Caco-2 (cell line): Measurements from ENCODE around the gene IL17RB. TPM values are rescaled to one million over a fixed set of nuclear protein-coding genes. Genes with fewer than 3 reads are reported as not detected.

ENCODE experiments used
- BruUV-seq: library from RNA; stranded (reverse); fragments of 400-500 nt; replicated peaks from 2 replicates; lab custom pipeline; 2021; lab: Mats Ljungman, UMichigan
- CTCF ChIA-PET: fragments of 300-600 bp; sonication (Branson Sonifier 250); formaldehyde crosslinking; loops from one replicate; lab custom pipeline; 2022; ENCODE audit warnings: antibody characterized with exemption; lab: Charles Lee
- POLR2A ChIA-PET: fragments of 300-600 bp; sonication (Branson Sonifier 250); formaldehyde crosslinking; loops from one replicate; lab custom pipeline; 2022; ENCODE audit warnings: antibody characterized with exemption; lab: Charles Lee
- DNase-seq, 2 experiments: peaks; one replicate each; pipeline versions ENCODE4 v3.0.0 to v3.0.0-alpha.2; 2020 to 2022
- H3K27me3 ChIP-seq: replicated peaks from 2 replicates; pipeline ENCODE4 v1.6.0; 2011; ENCODE audit warnings: low read length; ENCODE audit not compliant: control insufficient read depth, insufficient read depth
- H3K36me3 ChIP-seq: 2 replicates; pipeline ENCODE4 v1.5.1; 2011; ENCODE audit warnings: low read length; ENCODE audit not compliant: control insufficient read depth, insufficient read depth
- H3K4me1 ChIP-seq: fragments of 250-450 bp; sonication (Bioruptor Pico); 2 replicates; pipeline ENCODE4 v1.5.1; 2020; ENCODE audit warnings: mild to moderate bottlenecking
- H3K4me3 ChIP-seq: 2 replicates; pipeline ENCODE4 v1.5.1; 2011; ENCODE audit warnings: low read depth, mild to moderate bottlenecking, control low read depth, low read length
- H3K9me3 ChIP-seq: fragments of 250-450 bp; sonication (Bioruptor Pico); 2 replicates; pipeline ENCODE4 v1.5.1; 2020; ENCODE audit warnings: mild to moderate bottlenecking, moderate library complexity
- H3K27ac Mint-ChIP-seq: one replicate; pipeline ENCODE4 v1.8.0; 2022; ENCODE audit warnings: mixed read lengths; ENCODE audit not compliant: unreplicated experiment
- H3K27me3 Mint-ChIP-seq: one replicate; pipeline ENCODE4 v1.8.0; 2022; ENCODE audit warnings: mixed read lengths; ENCODE audit not compliant: insufficient read depth, unreplicated experiment
- H3K36me3 Mint-ChIP-seq: one replicate; pipeline ENCODE4 v1.8.0; 2022; ENCODE audit warnings: mild to moderate bottlenecking, mixed read lengths; ENCODE audit not compliant: insufficient read depth, unreplicated experiment
- H3K4me1 Mint-ChIP-seq: one replicate; pipeline ENCODE4 v1.8.0; 2022; ENCODE audit warnings: low read depth, mixed read lengths; ENCODE audit not compliant: unreplicated experiment
- H3K4me3 Mint-ChIP-seq: one replicate; pipeline ENCODE4 v1.8.0; 2022; ENCODE audit warnings: mild to moderate bottlenecking, moderate library complexity, mixed read lengths; ENCODE audit not compliant: unreplicated experiment
- H3K9me3 Mint-ChIP-seq: one replicate; pipeline ENCODE4 v1.8.0; 2022; ENCODE audit warnings: mixed read lengths; ENCODE audit not compliant: unreplicated experiment
- intact Hi-C: fragments of 100-400 bp; cut with micrococcal nuclease; formaldehyde crosslinking; loops from one replicate; pipeline ENCODE4 v1.10.0; 2022; ENCODE audit not compliant: unreplicated experiment
- total RNA-seq: library from RNA; stranded (reverse); gene quantifications from 2 replicates; pipeline ENCODE4 v1.2.3, GENCODE V29; 2022
- TF ChIP-seq, protein P1 (sequence below), 2 experiments: fragments of 200-600 bp in 1 of 2; IDR thresholded peaks; 1 replicate in 1 of 2; 2 replicates in 1 of 2; pipeline versions ENCODE4 v1.5.1 to v1.8.0; 2011 to 2022; ENCODE audit warnings: antibody characterized with exemption in 1 of 2, control low read depth in 1 of 2, inconsistent platforms in 1 of 2, low read depth in 1 of 2, low read length in 1 of 2, mild to moderate bottlenecking in 1 of 2, moderate library complexity in 1 of 2; ENCODE audit not compliant: insufficient read depth in 1 of 2, severe bottlenecking in 1 of 2, unreplicated experiment in 1 of 2

Gene IL17RB
- total RNA-seq, 1 experiment from 2014 or later = 27.5 TPM

GRCh38 chr3:53830944-53831343, 15.4 kb upstream of the IL17RB start:
- POLR2A ChIA-PET = no interaction called here
- TF ChIP-seq, protein P1, sequence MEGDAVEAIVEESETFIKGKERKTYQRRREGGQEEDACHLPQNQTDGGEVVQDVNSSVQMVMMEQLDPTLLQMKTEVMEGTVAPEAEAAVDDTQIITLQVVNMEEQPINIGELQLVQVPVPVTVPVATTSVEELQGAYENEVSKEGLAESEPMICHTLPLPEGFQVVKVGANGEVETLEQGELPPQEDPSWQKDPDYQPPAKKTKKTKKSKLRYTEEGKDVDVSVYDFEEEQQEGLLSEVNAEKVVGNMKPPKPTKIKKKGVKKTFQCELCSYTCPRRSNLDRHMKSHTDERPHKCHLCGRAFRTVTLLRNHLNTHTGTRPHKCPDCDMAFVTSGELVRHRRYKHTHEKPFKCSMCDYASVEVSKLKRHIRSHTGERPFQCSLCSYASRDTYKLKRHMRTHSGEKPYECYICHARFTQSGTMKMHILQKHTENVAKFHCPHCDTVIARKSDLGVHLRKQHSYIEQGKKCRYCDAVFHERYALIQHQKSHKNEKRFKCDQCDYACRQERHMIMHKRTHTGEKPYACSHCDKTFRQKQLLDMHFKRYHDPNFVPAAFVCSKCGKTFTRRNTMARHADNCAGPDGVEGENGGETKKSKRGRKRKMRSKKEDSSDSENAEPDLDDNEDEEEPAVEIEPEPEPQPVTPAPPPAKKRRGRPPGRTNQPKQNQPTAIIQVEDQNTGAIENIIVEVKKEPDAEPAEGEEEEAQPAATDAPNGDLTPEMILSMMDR (IDR thresholded peaks at IDR 0.05; ENCODE audit: insufficient read depth in 1 of 2, low read depth in 1 of 2, low read length in 1 of 2, severe bottlenecking in 1 of 2, unreplicated experiment in 1 of 2) = no peak
- no peaks in the 10 kb centered on the region for H3K27me3 ChIP-seq
- no peak for DNase-seq
- intact Hi-C loops = no loop called here
- H3K27me3 Mint-ChIP-seq = no peaks in the 10 kb centered on the region
- no peaks in the 10 kb centered on the region for H3K9me3 Mint-ChIP-seq
- H3K4me1 ChIP-seq = no peaks in the 10 kb centered on the region
- BruUV-seq = no TSS peak
- peaks cover 5% of the 10 kb centered on the region for H3K36me3 Mint-ChIP-seq
- H3K4me3 ChIP-seq = no peak overlapping the region
- H3K4me1 Mint-ChIP-seq = no peaks in the 10 kb centered on the region
- H3K9me3 ChIP-seq = no peaks in the 10 kb centered on the region
- peaks cover 3% of the 10 kb centered on the region for H3K36me3 ChIP-seq
- CTCF ChIA-PET = no interaction called here
- H3K4me3 Mint-ChIP-seq = no peak overlapping the region
- H3K27ac Mint-ChIP-seq = no peak overlapping the region

- Histone ChIP-seq H3K4me3 (no peak overlapping the region), H3K9me3 (no peaks in the 10 kb centered on the region), H3K4me1 (no peaks in the 10 kb centered on the region), H3K27me3 (no peaks in the 10 kb centered on the region), H3K36me3 (peaks cover 6% of the 10 kb centered on the region)
- TF ChIP-seq, protein P1 (IDR thresholded peaks at IDR 0.05; ENCODE audit: insufficient read depth in 1 of 2, low read depth in 1 of 2, low read length in 1 of 2, severe bottlenecking in 1 of 2, unreplicated experiment in 1 of 2) = peak in 1 of 2 experiments; percentile 0
- H3K36me3 Mint-ChIP-seq = peaks cover 11% of the 10 kb centered on the region
- H3K27ac Mint-ChIP-seq = no peak overlapping the region
- ChIA-PET CTCF (no interaction called here), POLR2A (no interaction called here)
- H3K4me1 Mint-ChIP-seq = no peaks in the 10 kb centered on the region
- DNase-seq = no peak
- intact Hi-C loops = no loop called here
- BruUV-seq = no TSS peak
- H3K27me3 Mint-ChIP-seq = no peaks in the 10 kb centered on the region
- no peak overlapping the region for H3K4me3 Mint-ChIP-seq
- H3K9me3 Mint-ChIP-seq = no peaks in the 10 kb centered on the region
Observed at GRCh38 chr3:53833053-53833645, 13.2 kb upstream of the IL17RB start.

GRCh38 chr3:53833700-53834099, 12.7 kb upstream of the IL17RB start:
- BruUV-seq = no TSS peak
- no peak overlapping the region for H3K27ac Mint-ChIP-seq
- no peaks in the 10 kb centered on the region for H3K9me3 Mint-ChIP-seq
- no peaks in the 10 kb centered on the region for H3K9me3 ChIP-seq
- no peaks in the 10 kb centered on the region for H3K27me3 ChIP-seq
- H3K4me3 ChIP-seq = no peak overlapping the region
- TF ChIP-seq, protein P1 (IDR thresholded peaks at IDR 0.05; ENCODE audit: insufficient read depth in 1 of 2, low read depth in 1 of 2, low read length in 1 of 2, severe bottlenecking in 1 of 2, unreplicated experiment in 1 of 2) = no peak
- POLR2A ChIA-PET = no interaction called here
- no peak overlapping the region for H3K4me3 Mint-ChIP-seq
- intact Hi-C loops = no loop called here
- H3K36me3 Mint-ChIP-seq = peaks cover 17% of the 10 kb centered on the region
- H3K36me3 ChIP-seq = peaks cover 6% of the 10 kb centered on the region
- H3K27me3 Mint-ChIP-seq = no peaks in the 10 kb centered on the region
- H3K4me1 ChIP-seq = no peaks in the 10 kb centered on the region
- no peak for DNase-seq
- CTCF ChIA-PET = no interaction called here
- no peaks in the 10 kb centered on the region for H3K4me1 Mint-ChIP-seq
